ENCODE results near the gene DHRS7B.

GRCh38 chr17:21198411-21198810 is 71.6 kb downstream of the DHRS7B start:
- TF ChIP-seq CTCF (IDR thresholded peaks at IDR 0.05) (no peak), ZFX (IDR thresholded peaks at IDR 0.05; ENCODE audit: borderline replicate concordance) (no peak)

Data from 22Rv1 (cell line).